ENCODE results near the gene ACAD8.

GRCh38 chr11:134270250-134270714, 16.9 kb downstream of the ACAD8 start:
- TF ChIP-seq POLR2A (IDR thresholded peaks at IDR 0.05; ENCODE audit: low read depth, low read length), result no peak
- no peak for TF ChIP-seq TAF1 (IDR thresholded peaks at IDR 0.05; ENCODE audit: low read depth, low read length)

Data from GM12891 (cell line).